Uterus (tissue), 2 donors: Measurements from ENCODE around the gene LRGUK.

Experiments
- CTCF ChIP-seq, 4 experiments: fragments of 200-600 bp in 2 of 4; fragments of 450-650 bp in 2 of 4; sonication (generic) in 2 of 4; IDR thresholded peaks; one replicate each; pipeline ENCODE4 v1.5.1; 2016 to 2019; ENCODE audit warnings: antibody characterized with exemption in 4 of 4, mild to moderate bottlenecking in 2 of 4, moderate library complexity in 1 of 4
- POLR2A ChIP-seq, 2 donors: fragments of 450-650 bp; IDR thresholded peaks; one replicate each; pipeline ENCODE4 v1.6.1; 2016; ENCODE audit warnings: antibody characterized with exemption in 2 of 2, mild to moderate bottlenecking in 1 of 2, moderate library complexity in 1 of 2

DNA sequence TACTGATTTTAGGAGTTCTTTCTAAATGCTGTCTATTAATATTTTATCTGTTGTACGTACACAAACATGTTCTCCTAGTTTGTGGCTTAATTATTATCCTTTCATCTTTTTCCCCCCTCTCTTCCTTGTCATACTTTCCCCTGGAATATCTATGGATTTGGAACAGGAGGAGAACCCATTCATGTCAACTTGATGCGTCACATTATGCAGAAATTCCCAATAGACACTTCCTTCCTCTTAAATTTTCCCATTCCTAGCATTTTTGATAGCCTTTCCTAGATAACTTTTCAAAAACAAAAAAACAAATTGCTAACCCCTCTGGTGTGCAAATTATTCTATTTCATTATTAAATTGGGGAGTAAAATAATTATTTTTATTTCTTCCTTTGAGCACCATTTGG, 153.4 kb downstream of the LRGUK start:
- no peak for TF ChIP-seq CTCF (IDR thresholded peaks at IDR 0.05)
- no peak for TF ChIP-seq POLR2A (IDR thresholded peaks at IDR 0.05)
